GM21619 (cell line): ENCODE data around the gene FRAS1.
"Not testable (repeated sequence)": the region's sequence is repeated elsewhere in the genome, so short reads cannot be mapped to it uniquely, and the experiment has no call there.

Experiments
- ATAC-seq: cut with Tn5 transposase; IDR thresholded peaks from one replicate; pipeline ENCODE4 v1.9.1; 2021; ENCODE audit not compliant: unreplicated experiment

The FRAS1 gene

DNA sequence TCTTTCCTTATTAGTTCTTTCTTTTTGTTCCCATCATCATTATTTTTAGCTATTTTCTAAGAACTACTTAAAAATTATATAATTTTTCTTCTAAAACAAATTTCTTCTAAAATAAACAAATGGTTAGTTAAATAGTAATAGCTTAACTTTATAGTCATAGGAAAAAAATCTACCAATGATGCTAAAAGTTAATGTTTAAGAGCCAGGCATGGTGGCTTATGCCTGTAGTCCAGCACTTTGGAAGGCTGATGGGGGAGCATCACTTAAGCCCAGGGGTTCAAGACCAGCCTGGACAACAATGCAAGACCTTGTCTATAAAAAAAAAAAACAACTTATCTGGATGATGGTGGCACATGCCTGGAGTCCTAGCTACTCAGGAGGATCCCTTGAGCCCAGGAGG lies 367.3 kb downstream of the FRAS1 start:
- ATAC-seq, result no peak

DNA sequence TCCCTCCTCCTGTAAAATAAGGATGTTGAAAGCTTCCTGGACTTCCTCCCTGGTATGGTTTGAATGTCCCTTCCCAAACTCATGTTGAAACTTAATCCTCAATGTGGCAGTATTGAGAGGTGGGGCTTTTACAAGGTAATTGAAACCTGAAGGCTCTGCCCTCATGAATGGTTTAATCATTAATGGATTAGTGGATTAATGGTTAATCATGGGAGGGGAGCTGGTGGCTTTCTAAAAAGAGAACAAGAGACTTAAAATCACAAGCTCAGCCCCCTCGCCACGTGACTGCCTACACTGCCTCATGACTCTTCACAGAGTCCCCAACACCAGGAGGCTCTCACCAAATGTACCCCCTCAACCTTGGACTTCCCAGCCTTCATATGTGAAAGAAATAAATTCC lies 369.8 kb downstream of the FRAS1 start:
- ATAC-seq, result no peak

- no peak for ATAC-seq
These were observed 371.9 kb downstream of the FRAS1 start for GRCh38 chr4:78428996-78429395.

GRCh38 chr4:78432896-78433295 lies 375.8 kb downstream of the FRAS1 start:
- ATAC-seq, result no peak

DNA sequence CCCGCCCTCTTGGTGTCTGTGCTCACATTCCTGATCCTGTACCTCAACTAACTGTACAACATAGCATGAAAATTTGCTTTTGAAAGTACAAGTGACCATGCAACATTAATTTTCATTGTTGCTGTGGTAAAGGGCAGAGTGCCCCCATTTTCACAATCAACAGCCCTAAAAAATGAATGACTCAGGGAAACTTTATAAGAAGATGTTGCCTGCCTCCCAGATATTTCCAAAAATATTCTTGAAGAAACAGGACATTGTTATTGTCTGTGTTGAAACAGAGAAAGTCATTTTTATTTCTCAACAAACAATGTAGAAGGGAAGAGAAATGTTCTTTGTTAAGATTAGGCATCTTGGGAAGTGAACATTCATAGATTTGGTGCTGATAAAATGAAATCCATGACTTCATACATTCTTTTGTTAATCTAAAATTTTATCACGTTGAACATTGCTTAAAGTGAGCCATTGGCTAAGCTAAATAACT lies 380.5 kb downstream of the FRAS1 start:
- no peak for ATAC-seq

DNA sequence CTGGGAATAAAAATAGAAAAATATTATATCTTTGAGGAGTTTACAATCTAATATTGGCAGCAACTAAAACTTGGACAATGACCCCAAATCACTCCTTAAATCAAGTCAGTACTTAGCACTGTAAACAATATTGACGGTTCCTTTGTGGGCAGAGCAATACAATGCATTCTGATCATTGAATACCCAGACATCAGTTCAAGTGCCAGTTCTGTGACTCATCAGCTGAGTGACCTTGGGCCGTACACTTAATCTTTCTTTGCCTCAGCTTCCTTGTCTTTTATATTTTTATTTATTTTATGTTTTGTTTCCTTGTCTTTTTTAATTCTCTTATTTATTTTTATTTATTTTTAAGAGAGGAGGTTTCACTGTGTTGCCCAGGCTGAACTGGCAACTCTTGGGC lies 382.2 kb downstream of the FRAS1 start:
- ATAC-seq, result no peak

DNA sequence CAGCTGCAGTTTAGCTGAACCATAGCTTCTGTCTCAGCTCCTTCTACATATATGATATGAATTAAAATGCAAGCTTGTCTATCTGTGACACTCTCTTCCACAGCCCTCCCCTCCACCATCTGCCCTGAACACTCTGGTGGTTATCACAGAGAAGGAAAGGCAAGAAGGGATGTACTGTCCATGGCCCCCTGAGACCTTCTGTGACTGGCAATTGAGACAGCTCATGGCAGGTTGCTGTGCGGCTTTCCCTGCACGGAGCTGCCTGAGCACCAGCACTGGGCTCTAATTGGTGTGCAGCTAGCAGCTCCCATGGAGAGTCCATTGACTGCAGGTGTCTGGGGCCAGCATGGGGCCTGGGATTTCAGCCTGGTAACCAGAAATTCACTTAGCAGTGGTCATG lies 384.6 kb downstream of the FRAS1 start:
- no peak for ATAC-seq

- no peak for ATAC-seq
These were observed 389.5 kb downstream of the FRAS1 start for GRCh38 chr4:78446619-78447018.

DNA sequence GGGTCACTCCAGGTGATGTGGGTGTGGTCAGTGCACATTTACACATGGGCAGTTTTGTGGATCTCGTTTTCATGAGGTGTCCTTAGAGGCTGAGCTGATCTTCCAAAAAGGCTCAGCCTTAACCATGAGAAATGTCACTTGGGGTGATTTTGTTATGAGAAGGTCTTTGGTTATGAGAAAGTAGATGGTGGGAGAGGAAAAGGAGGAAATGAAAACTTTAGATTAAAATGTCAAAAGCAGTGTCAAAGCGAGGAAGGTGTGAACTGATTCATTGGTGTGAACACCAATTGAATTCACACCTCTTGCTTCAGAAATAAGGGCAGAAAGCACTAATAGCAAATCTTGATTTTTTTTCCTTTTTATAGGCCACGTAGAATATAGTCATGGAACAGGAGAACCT lies 394.3 kb downstream of the FRAS1 start:
- no peak for ATAC-seq

DNA sequence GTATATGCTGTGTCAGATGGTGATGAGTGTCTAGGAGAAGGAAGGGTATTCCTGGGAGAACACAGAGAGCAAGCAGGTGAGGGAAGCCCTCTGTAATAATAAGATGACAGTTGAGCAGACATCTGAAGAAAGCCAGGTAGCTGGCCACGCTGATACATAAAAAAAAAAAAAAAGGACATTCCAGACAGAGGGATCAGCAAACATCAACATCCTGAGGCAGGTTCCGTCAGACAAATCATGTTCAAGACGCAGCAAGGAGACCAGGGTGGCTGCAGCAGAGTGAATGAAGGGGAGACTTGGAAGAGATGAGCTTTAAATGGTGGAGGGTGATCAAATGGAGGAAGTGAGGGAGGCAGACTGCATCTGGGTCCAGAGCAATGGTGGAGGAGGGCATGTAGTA lies 396.9 kb downstream of the FRAS1 start:
- ATAC-seq, result no peak

GRCh38 chr4:78457751-78458150 lies 400.6 kb downstream of the FRAS1 start:
- ATAC-seq, result no peak

GRCh38 chr4:78459327-78459726 lies 402.2 kb downstream of the FRAS1 start:
- no peak for ATAC-seq

DNA sequence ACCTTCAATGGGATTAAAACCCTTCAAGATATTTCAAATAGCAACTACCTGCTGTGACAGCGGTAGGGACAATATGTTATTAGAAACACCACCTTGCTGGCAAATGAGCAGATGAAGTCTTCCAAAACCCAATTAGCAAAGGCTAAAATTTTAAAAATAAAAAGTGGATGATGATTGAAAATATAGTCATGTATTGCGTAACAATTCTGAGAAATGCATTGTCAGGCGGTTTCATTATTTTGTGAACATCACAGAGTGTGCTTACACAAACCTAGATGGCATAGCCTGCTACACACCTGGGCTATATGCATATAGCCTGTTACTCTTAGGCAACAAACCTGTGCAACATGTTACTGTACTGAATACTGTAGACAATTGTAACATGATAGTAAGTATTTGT lies 403.2 kb downstream of the FRAS1 start:
- ATAC-seq, result no peak

DNA sequence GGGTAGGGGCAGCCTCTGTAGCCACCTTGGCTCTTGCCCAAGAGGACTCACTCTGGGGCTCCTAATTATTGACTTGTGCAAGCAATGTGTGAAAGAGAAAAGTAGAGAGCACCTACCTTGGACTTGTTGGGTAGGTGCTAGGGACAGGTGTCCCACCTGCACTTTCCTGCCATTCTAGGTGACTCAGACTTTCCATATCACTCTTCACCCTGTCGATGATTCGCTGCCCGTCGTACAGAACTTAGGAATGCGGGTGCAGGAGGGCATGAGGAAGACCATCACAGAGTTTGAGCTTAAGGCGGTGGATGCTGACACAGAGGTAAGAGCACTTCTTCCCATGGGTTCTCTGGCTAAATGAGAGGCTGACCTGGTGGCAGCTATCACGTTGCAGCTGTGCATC lies 407.1 kb downstream of the FRAS1 start:
- ATAC-seq, result no peak

GRCh38 chr4:78467223-78467622 lies 410.1 kb downstream of the FRAS1 start:
- ATAC-seq, result not testable (repeated sequence)

GRCh38 chr4:78468272-78468671 lies 411.1 kb downstream of the FRAS1 start:
- no peak for ATAC-seq

DNA sequence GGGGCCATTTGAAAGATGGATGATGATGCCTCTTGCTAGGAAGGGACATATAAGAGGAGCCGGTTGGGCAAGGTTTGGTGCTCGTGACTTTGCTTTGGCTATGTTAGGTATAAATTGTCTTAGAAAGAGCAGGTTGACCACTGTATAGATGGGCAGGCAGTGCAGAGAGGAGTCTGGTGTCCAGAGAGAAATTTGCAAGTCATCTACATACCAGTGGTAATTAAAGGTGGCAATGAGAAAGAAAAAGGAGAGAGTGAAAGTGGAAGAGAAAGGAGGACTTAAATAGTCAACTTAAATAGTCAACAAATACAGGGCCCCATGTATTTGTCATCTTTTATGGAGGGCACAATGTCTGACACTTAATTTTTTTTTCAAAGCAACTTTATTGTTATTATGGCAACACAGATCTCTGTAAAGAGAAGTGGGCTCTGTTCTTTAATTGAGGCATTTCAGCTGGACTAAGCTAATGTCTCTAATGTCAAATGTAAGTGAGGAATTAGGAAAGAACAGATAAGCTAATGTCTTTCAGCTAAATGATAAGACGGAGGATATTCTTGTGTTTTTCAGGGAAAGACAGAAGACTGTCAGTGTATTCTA lies 419.1 kb downstream of the FRAS1 start:
- no peak for ATAC-seq

DNA sequence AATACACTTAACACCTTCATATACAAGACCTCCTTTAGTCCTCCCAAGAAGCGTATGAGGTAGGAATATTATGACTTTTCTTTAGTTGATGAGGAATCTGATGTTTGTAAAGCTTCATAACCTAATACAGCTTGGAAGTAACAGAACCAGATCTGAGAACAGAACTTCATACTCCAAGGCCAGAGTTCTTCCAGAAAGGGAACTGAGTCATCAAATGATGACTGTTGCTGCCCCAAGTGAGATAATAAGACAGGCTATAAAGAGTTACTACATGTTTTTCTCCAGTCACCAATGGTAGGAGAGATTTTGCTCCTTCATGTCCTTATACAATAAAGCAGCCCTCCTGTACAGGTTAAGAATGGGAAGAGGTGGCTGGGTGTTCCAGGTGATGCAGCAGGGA lies 420.2 kb downstream of the FRAS1 start:
- ATAC-seq, result no peak

DNA sequence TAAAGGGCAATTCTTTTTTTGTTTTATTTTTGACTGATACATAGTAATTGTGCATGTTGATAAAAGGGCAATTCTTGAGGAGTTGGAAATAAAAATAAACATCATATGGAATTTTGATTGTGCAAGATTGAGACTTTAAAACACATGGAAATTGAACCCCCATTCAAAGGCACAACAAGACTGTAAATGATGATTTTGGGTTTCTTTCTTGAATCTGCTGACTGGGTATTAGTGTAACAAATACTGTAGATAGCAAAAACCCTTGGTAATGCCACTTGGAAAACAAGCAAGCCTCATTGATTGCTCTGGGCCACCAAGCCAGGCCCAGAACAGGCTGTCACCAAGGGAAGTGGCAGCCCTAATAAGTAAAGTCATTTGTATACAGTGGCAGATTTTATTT lies 421.4 kb downstream of the FRAS1 start:
- ATAC-seq, result no peak

DNA sequence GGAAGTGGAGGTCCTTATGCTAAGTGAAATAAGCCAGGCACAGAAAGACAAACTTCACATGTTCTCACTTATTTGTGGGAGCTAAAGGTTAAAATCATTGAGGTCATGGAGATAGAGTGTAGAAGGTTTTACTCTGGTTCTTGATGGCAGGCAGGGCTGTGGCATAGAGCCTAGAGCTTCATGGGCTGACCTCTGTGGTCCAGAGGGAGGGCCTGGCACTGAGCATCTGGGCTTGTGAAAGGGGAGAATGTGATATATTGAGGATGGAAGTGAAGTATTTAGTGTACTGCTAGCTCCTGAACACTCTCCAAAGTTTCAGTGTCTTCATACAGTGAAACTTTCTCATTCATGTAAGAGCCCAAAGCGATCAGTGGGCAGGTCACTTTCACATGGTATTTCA lies 423.2 kb downstream of the FRAS1 start:
- no peak for ATAC-seq

DNA sequence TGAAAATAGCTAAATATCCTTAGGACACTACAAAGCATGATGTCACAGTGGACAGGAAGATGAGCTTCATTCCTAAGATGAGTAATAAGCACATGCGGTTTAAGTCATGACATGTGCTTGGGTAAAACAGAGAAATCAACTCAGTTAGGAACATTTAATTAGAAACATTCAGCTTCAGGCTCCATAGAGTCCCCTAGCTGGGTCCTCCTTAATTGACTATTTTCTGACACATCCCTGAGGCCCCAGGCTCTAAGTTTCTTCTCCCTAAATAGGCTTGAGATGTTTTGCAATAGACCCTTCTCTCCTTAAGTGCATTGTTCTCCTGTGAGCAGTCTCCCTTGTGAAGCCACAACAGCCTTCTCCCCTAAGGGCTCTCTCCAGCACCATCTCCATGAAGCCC lies 424.1 kb downstream of the FRAS1 start:
- no peak for ATAC-seq

DNA sequence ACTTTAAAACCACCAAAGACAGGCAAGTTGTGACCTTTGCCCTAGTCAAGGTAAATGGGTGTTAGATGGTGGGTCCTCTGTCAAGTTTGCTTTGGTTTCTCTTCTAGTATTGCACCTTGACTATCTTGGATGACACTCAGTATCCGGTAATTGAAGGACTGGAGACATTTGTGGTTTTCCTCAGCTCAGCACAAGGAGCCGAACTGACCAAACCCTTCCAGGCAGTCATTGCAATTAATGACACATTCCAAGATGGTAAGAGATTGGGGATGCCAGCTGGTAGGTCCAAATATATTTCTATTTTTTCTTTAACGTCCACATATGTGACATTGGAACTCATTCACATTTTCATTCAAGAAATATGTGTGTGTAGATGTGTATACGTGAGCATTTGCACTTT lies 425.2 kb downstream of the FRAS1 start:
- ATAC-seq, result no peak

DNA sequence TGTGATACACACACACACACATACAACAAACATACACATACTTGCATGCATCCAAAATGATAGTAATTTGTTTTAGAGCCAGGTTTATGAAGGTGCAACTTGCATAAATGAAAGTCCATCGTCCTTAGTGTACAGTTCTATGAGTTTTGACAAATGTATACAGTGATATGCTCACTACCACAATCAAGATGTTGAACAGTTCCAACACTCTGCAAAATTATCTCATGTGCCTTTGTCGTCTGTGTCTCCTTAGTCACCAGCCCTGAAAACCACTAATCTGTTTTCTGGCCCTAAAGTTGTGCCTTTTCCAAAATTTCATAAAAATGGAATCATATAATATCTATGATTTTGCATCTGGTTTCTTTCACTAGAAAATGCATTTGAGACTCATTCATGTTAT lies 426.7 kb downstream of the FRAS1 start:
- ATAC-seq, result no peak

DNA sequence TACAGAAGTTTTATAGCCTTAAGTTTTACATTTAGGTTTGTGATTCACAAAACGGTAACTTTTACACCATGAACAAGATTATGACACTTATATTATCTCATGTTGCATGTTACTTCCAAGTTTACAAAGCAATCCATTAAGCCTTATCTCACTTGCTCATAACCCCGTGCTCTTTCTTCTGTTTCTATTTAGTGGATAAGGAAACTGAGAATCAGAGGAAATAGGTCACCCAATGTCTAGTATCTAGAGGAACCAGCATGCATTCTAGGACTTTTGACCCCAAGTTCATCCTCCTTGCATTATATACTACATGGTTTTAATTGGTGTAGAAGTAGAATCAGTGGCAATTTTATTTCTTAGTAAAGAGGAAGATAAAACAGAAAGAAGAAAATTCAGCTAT lies 427.5 kb downstream of the FRAS1 start:
- no peak for ATAC-seq
